ENCODE measurements around the gene TMEM134.
"Not testable (repeated sequence)": the region's sequence is repeated elsewhere in the genome, so short reads cannot be mapped to it uniquely, and the experiment has no call there.

The TMEM134 gene

DNA sequence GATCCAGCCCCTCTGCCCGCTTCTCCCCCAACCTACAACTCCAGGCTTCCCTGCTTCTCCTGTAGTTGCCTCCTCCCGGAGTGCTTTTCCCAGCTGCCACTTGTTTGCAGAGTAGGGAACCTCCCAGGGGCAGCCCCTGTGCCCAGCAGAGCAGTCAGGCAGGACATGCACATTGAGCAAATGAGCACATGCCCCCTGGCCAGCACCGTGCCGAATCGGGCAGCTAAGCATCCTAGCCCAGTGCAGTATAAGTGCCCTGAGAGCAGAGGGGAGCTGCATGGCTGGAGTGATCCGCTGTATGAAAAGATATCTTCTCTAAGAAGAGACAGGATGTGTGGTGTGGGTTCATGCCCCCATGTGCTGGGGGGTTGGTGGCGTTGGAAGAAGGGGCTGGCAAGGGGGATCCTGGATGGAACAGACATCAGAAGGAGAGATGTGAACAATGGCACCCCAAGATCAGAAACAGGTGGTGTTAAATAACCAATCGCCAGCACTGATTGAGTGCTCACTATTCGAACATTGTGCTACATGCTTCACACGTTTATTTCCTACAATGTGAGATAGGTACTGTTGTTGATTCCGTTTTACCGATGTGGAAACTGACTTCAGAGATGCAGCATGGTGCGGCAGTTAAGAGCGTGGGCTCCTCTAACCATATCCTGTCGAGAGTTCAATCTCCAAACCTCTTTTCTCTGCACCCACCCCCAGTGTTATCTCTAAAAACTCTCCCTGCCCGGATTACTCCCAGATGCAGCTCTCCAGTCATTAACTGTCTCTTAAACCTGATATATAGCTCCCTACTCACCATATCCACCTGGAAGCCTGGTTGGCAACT, 15.0 kb upstream of the TMEM134 start:
- no peak for DNase-seq

DNA sequence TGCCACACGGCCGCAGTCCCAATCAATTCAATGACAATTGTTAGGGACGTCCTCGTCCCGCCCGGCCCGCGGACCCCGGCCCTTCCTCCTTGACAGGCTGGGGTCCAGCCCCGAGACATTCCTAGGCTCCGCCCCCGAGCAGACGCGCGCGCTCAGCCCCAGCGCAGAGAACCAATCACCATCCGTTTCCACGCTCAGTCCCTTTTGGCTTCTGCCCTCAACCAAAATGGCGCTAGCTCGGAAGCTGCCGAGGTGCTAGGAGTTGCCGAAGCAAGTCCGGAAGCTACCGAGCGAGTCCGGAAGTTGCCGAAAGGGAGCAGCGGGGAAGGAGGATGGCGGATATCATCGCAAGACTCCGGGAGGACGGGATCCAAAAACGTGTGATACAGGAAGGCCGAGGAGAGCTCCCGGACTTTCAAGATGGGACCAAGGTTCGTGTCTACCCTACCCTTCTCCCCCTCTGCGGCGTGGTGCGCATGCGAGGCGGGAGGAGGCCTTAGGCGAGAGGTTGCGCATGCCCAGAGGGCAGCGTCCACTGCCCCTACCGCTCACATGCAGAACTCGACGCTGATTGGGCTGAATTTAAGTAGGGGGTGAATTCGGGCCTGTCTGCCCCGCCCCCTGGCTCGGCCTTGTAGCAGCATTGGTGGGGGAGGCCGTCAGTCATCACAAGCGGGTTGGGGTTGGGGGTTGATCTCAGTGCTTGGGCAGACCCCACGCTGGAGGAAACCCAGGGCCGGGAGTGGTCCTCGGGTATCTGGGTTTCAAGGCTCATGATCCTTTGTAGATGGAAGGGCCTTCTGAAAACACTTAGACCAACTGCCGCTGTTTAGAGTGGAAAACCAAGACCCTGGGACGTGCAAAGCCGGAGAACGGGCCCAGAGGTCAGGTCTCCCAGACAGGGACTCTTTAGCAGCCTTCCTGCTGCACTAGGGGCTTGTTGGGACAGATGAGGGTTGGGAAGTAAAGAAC, 14.1 kb upstream of the TMEM134 start, which contains the start of gene AIP:
Gene AIP (plus strand): TSS at position 200 of the 972 bp plus-strand sequence. CDS start 133 bp downstream, at position 333.
- DNase-seq = peak; percentile 97

DNA sequence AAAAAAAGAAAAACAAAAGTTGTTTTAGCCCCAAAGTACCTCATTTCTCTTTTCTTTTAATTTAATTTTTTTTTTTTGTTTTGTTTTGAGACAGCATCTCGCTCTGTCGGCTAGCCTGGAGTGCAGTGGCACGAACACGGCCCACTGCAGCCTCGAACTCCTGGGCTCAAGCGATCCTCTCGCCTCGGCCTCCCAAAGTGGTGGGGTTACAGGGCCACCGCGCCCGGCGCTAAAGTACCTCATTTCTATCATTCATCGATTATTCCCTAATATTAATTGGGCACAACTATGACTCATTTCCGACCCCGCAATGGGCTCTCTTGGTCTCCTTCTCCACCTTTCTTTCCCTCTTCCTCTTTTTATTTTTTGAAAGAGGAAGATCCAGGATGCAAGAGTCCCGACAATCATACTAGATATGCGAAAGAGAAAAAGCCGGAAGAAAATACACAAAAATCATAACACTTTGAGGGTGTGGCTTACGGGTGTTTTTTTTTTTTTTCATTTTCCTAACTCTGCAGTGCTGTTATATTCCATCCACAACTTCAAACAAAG, 13.3 kb upstream of the TMEM134 start:
- DNase-seq = no peak

DNA sequence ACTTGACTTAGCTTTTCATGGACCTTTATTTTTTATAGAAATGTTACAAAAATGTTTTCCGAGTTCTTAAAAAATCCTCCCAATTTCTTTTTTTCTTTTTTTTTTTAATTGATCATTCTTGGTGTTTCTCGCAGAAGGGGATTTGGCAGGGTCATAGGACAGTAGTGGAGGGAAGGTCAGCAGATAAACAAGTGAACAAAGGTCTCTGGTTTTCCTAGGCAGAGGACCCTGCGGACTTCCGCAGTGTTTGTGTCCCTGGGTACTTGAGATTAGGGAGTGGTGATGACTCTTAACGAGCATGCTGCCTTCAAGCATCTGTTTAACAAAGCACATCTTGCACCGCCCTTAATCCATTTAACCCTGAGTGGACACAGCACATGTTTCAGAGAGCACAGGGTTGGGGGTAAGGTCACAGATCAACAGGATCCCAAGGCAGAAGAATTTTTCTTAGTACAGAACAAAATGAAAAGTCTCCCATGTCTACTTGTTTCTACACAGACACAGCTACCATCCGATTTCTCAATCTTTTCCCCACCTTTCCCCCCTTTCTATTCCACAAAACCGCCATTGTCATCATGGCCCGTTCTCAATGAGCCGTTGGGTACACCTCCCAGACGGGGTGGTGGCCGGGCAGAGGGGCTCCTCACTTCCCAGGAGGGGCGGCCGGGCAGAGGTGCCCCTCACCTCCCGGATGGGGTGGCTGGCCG, 8.4 kb upstream of the TMEM134 start:
- DNase-seq = not testable (repeated sequence)

DNA sequence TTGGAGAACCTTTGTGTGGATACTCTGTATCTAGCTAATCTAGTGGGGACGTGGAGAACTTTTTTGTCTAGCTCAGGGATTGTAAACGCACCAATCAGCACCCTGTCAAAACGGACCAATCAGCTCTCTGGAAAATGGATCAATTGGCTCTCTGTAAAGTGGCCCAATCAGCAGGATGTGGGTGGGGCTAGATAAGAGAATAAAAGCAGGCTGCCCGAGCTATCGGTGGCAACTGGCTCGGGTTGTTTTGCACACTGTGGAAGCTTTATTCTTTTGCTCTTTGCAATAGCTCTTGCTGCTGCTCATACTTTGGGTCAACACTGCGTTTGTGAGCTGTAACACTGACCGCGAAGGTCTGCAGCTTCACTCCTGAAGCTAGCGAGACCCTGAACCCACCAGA, 7.6 kb upstream of the TMEM134 start:
- not testable (repeated sequence) for DNase-seq

- no peak for DNase-seq
Observed at GRCh38 chr11:67472882-67473281, 3.8 kb upstream of the TMEM134 start.

DNA sequence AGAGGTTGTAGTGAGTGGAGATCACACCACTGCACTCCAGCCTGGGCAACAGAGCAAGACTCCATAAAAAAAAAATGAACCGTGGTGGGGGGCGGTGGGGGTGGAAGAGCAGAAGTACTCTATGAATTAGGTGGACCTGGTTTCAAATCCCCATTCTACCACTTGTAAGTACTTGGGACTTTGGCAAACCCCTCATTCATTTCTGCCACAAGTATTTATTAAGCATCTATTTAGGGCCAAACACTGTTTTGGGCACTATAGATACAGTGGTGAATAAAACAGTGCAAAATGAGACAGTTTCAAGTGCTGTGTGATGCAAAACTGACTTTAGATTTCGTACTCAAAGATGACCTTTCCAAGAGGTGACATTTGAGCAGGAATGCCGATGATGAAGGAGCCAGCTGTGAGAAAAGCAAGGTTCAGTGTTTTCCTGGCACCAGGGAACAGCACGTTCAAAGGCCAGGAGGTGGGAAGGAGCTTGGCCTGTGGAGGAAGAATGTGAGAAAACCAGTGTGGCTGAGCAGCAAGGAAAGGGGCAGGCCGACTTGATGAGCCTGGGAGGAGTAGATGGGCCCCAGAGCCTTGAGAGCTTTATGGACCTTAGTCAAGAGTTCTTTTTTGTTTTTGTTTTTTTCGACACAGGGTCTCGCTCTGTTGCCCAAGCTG, 1.4 kb upstream of the TMEM134 start:
- no peak for DNase-seq

GRCh38 chr11:67469508-67469811, 409 bp upstream of the TMEM134 start:
- no peak for DNase-seq

GRCh38 chr11:67468456-67468758, 644 bp downstream of the TMEM134 start:
- DNase-seq = no peak

DNA sequence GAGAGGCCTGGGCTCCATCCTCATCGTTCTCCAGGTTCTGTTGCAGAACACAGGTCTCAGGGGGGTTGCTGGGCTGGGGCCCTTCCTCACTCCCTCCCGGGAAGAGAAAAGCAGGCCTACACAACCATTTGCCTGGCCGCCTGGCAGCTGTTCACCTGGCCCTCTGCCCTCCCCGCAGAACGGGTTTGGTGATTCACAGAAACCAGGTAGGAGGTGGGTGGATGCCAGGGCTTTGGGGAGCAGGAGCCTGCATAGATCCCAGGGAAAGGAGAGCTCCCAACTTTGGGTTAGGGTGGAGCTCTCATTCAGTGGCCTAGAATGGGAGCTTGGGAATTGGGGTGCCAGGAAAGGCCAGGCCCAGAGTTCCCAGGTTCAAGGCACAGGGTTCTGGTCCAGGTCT, 995 bp downstream of the TMEM134 start:
- no peak for DNase-seq

DNA sequence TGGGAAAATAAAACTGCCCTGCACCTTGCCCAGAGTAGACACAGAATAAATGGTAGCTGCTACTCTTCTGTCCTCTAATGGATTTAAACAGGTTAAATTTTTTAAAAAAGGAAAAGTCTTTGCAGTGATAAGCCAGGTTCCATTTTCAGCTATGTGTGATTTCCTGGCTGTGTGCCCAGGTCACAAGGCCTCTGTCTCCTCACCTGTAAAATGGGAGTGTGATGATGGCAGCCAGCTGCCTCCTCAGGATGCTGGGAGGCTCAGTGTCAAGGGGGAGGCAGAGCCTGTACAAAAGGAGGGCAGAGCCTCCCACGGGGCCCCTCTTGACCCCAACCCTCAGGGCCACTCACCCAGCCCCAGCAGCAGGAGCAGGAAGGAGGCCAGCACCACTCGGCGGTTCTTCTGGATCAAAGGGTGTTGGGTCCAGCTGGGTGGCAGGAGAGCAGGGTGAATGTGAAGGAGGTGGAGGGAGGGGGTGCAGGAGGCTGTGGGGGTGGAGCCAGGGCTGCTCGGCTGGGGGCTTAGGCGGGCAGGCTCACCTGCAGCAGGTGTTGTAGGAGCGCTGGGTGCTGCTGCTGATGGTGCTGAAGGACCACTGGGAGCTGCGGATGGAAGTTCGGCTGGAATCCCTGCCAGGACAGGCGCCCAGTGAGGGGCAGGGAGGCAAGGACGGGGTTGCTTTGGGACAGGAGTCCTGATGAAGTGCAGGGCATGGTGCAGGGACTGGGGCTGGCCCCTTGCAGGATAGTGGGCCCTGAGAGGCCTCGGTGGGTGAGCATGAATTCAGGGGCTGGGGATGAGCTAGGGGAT, 1.9 kb downstream of the TMEM134 start:
- DNase-seq = no peak

DNA sequence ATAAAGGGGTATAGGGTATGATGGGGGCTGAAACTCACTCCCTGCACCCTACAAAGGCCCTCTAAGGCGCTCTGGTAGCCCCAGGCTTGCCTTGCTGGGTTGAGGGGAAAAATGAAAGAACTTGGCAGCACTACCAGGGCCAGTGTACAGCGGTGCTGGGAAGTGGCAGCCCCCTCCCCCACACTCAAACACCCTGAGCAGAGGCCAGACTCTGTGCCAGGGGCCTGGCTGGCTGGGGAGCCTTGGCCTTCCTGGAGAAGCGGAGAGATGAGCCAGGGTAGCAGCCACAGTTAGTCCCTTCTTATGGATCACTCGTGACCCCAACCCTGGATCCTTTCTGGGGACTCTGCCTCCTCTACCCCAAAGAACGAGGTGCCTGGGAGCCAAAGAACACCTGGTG, 2.7 kb downstream of the TMEM134 start:
- DNase-seq = no peak

GRCh38 chr11:67465530-67465929, 3.5 kb downstream of the TMEM134 start:
- DNase-seq = not testable (repeated sequence)

GRCh38 chr11:67465189-67465510, 3.9 kb downstream of the TMEM134 start:
- no peak for DNase-seq

DNA sequence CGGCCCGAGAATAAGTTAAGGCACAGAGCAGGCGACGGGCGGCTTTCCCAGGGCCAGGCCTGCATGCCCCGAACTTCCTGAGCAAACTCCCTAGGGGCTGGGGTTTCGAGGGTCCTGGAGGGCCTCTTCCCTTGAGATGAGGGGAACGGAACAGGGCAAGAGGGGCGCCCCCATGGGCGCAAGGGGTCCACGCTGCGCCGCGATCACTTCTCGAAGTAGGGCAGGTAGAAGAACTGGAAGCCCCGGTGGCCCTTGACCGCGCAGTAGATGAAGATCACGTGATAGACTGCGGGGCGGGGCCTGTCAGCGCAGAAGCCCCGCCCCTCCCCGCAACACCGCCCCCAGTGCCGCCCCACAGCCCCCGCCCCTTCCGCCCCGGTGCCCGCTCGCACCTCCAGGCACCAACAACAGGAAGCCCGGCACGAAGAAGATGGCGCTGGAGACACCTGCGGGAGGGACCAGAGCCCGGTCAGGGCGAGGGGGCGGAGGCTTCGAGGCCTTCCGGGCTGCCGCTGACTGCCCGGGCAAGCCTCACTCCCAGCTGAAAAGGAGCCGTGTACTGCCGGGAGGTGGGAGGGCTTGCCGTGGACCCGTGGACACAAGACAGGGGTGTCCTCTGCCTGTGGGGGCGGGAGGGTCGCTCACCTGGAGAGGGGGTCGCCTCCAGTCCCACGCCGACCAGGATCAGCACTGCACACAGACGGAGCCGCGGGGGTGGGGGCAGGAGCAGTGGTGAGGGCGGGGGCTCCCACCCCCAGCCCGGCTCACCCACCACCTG, 4.5 kb downstream of the TMEM134 start:
- DNase-seq = peak; percentile 81

DNA sequence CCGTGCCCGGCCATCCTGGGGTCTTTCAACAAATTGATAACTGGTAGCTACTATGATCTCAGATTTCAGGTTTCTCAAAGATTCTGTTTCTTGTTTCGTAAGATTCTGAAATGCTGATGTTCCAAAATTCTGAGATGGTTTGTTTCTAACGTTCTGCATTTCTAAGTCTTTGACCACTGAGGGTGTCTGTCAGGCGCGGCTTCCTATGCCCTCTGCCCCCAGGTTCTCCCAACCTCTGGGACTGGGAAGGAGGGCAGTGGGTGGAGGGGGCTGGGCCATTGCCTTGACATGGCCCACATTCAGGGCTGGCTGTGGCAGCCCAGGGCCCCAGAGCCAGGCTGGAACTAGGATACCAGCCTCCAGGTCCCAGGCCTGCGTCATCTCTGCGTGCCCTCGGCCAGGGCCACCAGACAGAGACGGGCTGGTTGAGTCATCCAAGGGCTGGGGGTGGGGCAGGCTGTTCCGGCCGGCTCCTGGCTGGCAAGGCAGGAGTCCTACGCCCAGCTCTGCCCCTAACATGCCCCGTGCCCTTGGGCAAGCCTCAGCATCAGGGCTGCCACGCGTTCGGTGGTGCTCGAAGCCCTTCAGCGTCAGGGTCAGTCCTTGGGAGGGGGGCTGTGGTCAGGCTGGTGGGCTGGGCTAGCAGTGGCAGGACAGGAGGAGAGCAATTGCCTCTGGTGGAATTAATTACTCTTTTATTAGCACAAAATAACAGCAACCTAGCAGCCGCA, 5.2 kb downstream of the TMEM134 start:
- peak; percentile 50 for DNase-seq

DNA sequence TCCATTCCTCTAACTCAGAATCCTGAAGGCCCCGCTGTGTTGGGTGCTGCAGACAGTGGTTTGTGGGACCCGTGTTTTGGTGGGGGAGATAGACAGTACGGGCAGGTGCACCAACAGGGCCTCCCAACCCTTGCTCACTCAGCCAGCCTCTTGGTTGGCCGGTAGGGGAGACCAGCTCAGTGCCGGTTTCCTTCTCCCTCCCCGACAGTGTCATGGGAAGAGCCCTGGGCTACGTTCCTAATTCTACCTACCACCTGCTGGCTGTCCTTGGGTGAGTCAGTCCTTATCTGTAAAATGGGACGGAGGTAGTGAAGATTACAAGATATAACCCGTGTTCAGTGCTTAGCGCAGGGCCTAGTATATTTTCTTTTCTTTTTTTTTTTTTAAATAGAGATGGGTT, 5.9 kb downstream of the TMEM134 start:
- DNase-seq = no peak

DNA sequence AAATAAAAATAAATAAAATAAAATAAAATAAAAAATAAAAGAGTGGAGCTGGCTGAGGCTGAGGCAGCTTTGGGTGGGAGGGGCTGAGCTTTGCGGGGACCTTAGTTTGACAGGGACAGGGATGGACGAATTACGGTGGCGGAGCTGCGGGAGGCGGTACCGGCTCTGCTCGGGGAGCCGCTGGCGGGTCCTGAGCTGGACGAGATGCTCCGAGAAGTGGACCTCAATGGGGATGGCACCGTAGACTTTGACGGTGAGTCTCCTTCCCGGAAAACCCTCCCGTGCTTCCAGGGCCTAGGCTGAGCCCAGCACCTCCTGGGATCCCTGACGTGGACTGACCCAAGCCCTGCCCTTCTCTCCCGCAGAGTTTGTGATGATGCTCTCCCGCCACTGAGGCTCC, 10.8 kb downstream of the TMEM134 start:
- DNase-seq = no peak

DNA sequence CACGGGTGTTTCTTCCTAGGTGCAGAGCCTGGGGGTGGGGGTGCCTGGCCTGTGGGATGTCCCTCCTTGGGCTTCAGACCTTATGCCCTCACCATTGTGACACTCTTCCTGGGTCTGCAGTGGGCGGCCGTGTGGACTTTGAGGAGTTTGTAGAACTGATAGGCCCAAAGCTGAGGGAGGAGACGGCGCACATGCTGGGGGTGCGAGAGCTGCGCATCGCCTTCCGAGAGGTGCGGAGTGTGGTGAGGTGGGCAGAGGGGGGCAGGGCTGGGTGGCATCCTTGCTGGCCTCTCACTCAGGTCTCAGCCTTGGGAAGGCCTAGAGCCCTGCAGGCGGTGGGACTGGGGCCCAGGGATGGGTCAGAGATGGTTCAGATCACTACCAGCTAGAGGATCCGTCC, 11.6 kb downstream of the TMEM134 start:
- DNase-seq = no peak

- no peak for DNase-seq
Observed at GRCh38 chr11:67456068-67456705, 12.9 kb downstream of the TMEM134 start.

All from DMS153 (cell line).